GM19193 (cell line): ENCODE measurements around the gene CHSY3.

ENCODE experiments used
- POLR2A ChIP-seq: IDR thresholded peaks from 4 replicates; pipeline ENCODE4 v1.6.1; 2011; ENCODE audit not compliant: insufficient read depth, insufficient read length; ENCODE audit errors: extremely low read depth

CHSY3 gene

DNA sequence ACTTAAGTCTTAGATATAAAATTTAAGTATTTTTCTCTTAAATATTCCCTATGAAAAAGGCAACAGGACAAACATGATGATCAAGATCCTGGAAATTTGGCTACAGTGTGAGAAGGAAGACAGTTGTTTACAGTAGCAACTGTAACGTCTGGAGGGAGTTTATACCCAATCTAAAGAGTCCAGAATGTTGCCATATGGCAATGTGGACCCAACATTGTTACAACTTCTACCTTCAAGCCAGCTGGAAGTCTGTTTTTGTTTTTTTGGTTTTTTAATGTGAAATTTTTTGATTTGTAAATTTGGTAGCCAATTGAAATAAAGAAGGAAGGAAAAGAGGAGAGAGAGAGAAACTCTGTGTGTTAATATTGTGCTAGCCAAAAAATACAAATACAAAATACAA, 233.4 kb downstream of the CHSY3 start:
- TF ChIP-seq POLR2A = no peak

DNA sequence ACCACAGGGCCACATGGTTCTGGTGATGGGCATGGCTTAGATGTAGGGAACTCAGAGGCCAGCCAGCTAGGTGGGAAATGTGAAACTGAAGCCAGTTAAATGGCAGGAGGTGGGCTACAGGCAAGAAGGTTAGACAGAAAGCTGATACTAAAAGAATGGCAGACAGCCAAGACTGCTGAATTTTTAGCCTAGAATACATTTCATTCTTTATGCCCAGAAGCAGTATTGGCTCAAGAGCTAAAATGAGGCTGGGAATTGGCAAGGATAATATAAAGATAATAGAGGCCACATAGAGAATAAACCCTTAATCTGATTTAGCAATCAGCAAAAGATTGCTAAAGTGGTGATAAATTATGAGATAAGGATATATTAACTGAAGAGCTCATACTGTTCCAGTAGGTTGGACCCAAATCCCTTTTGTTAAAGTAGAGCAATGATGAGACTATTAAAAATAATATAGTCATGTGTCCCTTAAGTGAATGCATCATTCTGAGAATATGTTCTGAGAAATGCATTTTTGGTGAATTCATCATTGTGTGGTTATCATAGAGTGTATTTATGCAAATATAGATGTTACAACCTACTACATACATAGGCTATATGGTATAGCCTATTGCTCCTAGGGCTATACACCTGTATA, 234.3 kb downstream of the CHSY3 start:
- TF ChIP-seq POLR2A = no peak

- TF ChIP-seq POLR2A = no peak
Measured at GRCh38 chr5:130141659-130142320, 237.5 kb downstream of the CHSY3 start.

DNA sequence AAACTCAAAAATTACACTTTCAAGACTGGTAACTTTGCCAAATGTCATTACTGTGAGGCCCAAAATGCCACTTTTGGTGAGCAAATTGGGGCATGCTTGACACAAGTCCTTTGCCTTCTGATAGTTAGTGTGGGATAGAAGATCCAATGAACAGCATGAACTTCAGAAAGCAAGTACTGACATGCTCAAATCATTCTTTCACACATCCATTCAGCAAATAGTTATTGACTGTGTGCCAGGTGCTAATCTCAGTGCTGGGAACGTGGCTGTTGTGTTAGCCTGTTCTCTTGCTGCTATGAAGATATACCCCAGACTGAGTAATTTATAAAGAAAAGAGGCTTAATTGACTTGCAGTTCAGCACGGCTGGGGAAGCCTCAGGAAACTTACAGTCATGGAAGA, 247.0 kb downstream of the CHSY3 start:
- no peak for TF ChIP-seq POLR2A

DNA sequence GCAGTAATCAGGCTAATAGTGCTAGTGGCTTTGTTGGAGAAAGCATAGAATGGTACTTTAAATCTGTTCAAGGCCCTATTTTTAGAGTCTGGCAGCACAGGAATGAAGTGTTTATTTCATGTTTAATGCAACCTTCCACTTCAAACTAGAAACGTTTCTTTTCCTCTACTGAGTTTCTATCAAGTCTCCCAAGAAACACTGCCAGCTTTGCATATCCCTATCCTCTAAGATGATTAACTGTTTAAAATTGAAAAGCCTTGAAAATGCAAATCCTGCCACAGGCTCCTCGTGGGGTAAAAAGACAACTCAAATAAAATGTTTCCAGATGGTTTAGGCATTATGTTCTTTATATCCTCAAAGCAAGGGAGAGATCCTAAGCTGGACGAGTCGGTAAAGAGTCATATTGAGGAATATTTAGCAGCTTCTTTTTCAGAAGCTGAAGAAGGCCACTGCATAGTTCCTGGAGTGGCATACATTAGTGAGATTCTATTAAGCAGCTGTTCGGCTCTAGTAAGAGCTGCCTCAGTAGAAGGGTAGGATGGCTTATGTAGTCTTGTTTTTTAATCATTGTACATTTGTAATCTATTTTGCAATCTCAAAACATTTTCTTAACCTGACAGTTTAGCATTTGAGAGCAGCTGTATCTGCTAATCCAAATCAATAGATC, 251.2 kb downstream of the CHSY3 start:
- no peak for TF ChIP-seq POLR2A

DNA sequence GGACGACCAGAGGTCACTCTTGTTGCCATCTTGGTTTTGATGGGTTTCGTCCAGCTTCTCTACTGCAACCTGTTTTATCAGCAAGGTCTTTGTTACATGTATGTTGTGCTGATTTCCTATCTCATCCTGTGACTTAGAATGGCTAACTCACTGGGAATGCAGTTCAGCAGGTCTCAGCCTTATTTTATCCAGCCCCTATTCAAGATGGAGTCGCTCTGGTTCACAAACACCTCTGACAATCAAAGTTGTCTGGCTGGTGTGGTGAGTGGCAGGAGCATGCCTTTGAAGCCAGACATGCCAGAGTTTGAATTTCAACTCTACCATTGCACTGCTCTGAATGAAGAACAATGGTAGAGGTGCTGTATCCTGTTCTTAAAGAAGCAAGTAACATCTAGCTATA, 253.8 kb downstream of the CHSY3 start:
- TF ChIP-seq POLR2A = no peak

GRCh38 chr5:130159968-130160367, 255.7 kb downstream of the CHSY3 start:
- TF ChIP-seq POLR2A = no peak

DNA sequence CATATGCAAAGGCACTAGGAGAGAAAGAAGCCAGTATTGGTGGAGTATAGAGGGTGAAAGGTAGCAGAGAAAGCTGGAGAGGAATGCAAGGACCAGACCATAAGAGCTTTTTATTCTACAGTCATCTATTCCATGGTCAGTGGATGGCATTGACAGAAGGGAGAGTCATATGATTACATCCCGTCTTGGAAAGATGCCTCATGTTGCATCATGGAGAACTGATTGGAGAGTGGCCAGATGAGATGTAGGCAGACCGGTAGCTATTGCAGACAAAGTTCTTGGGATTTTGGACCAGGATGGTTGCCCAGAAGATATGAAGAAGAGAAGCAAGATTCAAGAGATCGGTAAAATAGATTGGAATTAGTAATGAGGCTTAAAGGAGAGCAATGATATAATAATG, 260.7 kb downstream of the CHSY3 start:
- TF ChIP-seq POLR2A = no peak

DNA sequence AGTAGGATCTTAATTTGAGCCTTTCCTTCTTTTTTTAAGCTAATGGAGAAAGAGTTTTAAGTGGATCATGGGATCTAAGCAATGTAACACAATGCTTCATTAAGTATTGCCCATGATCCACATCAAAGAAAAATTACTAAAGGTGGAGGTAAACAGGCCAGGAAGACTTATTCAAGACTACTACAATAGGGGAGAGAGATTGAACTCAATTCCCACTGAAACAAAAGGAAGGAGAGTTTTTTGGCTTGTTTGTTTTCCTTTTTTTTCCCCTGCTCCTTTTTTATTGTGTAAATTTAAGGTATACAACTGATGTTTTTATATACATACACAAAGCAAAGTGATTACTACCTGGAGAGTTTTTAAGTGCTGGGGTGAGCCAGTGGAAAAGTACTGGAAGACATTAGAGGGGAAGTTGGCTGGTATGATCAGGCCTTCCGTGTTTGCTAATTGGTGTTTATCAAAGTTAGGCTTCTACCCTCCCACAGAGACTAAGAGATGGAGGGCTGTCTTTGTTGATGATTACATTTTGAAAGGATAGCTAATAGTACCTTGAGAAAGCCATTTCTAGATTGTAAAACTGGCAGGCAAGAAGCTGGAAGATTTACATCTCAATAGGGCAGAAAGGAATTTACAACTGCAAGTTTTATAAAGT, 262.7 kb downstream of the CHSY3 start:
- TF ChIP-seq POLR2A = no peak

DNA sequence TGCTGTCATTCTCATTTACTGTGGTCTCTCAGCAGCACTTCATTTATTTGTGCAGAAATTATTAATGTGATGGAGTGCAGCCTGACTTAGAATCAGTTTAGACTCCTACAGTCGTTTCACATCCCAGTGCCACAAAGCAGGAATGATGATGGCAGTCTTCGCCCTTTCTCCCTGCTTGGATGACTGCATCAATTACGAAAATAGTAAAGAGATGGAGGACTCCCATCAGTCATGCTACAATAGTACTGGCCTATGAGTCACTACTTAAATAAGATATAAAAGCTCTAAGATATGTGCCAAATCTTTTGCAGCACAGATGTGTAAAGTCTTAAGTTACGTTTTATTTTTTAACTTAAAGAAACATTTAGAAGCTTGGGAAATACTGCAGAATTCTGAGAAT, 263.9 kb downstream of the CHSY3 start:
- no peak for TF ChIP-seq POLR2A

DNA sequence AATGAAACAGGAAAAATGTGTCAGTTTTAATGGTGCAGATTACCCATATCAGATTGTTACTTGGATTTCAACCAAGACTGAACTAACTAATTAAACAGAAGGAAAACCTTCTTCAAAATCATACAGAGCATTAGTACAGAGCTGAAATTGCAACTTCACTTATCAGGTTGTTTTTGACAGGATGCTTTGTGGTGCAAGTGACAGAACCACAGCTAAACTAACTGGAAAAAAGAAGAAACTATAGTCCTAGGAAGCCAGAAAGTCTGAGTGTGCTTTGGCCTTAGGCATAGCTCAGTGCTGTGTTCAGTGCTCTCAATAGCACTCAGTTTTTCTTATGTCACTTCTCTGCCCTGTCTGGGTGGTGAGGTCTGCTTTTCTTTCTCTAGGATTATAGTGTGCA, 267.4 kb downstream of the CHSY3 start:
- TF ChIP-seq POLR2A = no peak

- no peak for TF ChIP-seq POLR2A
Measured at GRCh38 chr5:130183115-130183514, 278.9 kb downstream of the CHSY3 start.

DNA sequence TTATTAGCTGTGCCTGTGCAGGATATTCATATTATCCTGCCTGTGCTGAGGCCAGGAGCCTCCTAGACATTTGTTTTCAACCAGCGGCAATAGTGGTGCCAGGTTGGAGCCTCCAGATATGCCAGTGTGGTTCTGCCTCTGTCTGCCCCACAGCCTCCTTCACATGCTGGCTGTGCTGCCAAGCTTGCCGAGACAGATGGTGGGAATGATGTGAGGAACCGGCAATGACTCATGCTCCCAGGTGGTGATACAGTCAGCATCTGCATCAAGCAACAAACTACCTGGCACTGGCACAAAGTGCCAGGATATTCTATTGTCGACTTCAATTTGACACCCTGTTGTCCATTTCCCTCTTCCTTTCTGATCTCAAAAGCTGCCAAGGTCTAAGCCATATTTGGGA, 285.7 kb downstream of the CHSY3 start:
- no peak for TF ChIP-seq POLR2A

GRCh38 chr5:130198927-130199326, 294.7 kb downstream of the CHSY3 start:
- TF ChIP-seq POLR2A = no peak

DNA sequence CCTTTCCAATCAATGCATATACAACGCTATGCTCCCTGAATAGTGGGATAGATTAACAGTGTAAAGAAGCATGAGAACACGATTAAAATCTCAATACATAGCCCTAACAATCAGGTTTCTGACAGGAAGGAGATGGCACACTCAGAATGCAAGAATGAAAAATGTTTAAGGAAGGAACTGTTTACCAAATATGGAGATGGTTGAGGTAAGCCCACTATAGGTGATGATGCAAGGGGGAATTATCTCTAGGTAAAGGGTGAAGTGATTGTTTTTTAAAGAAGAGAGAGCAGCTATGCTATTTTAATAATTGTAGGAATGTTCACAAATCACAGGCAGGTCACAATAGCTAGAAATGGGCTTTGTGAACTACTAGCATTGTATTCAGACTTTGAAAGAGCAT, 302.4 kb downstream of the CHSY3 start:
- no peak for TF ChIP-seq POLR2A

DNA sequence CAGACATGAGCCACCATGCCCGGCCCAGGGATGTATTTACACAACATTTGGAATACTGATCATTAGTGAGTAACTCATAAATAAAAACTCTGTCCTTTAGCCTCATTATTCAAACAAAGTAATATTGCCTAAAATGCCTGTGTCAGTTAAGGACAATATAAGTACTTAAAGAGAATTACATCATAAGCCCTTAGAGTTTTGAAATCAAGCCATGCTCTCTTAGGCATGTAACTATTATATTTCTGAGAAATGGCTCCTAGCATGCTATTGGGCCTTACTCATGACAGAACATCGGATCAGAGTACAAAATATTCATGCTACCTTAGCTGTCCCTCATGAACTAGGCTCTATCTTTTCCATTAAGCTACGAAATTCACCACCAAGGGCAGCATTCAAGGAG, 309.3 kb downstream of the CHSY3 start:
- TF ChIP-seq POLR2A = no peak
